ENCODE measurements around the gene CATSPER1.

The CATSPER1 gene

GRCh38 chr11:66002648-66003225 is 23.5 kb downstream of the CATSPER1 start:
- DNase-seq (ENCODE audit: low spot score) = no peak

GRCh38 chr11:66001942-66002647 is 24.2 kb downstream of the CATSPER1 start, which contains the start of the genes BANF1 and EIF1AD:
BANF1 (plus strand) TSS chr11:66002503; CDS start chr11:66003251, 748 bp downstream.
EIF1AD (minus strand) TSS chr11:66002157; CDS start chr11:66000389, 1,768 bp downstream.
- DNase-seq (ENCODE audit: low spot score) = peak; percentile 96

GRCh38 chr11:65997286-65997685 is 29.0 kb downstream of the CATSPER1 start:
- no peak for DNase-seq (ENCODE audit: low spot score)

- DNase-seq (ENCODE audit: low spot score) = no peak
Observed at GRCh38 chr11:65992056-65992455, 34.2 kb downstream of the CATSPER1 start.

- peak; percentile 97 for DNase-seq (ENCODE audit: low spot score)
Observed at GRCh38 chr11:65988791-65989592, 37.3 kb downstream of the CATSPER1 start.

- DNase-seq (ENCODE audit: low spot score) = no peak
Observed at GRCh38 chr11:65987336-65987735, 38.9 kb downstream of the CATSPER1 start.

GRCh38 chr11:65983589-65983987 is 42.7 kb downstream of the CATSPER1 start:
- DNase-seq (ENCODE audit: low spot score) = no peak

- DNase-seq (ENCODE audit: low spot score) = no peak
Observed at GRCh38 chr11:65982824-65983588, 43.3 kb downstream of the CATSPER1 start.

- no peak for DNase-seq (ENCODE audit: low spot score)
Observed at GRCh38 chr11:65981972-65982823, 44.1 kb downstream of the CATSPER1 start.

GRCh38 chr11:65981101-65981740 is 45.1 kb downstream of the CATSPER1 start:
- DNase-seq (ENCODE audit: low spot score) = no peak

GRCh38 chr11:65979261-65979759 is 47.0 kb downstream of the CATSPER1 start:
- DNase-seq (ENCODE audit: low spot score) = no peak

- DNase-seq (ENCODE audit: low spot score) = no peak
Observed at GRCh38 chr11:65978391-65979238, 47.7 kb downstream of the CATSPER1 start.

GRCh38 chr11:65977621-65978390 is 48.5 kb downstream of the CATSPER1 start:
- DNase-seq (ENCODE audit: low spot score) = no peak

GRCh38 chr11:65976216-65977176 is 49.8 kb downstream of the CATSPER1 start:
- DNase-seq (ENCODE audit: low spot score) = no peak

GRCh38 chr11:65975771-65976170 is 50.5 kb downstream of the CATSPER1 start:
- DNase-seq (ENCODE audit: low spot score) = no peak

- DNase-seq (ENCODE audit: low spot score) = no peak
Observed at GRCh38 chr11:65973439-65974110, 52.7 kb downstream of the CATSPER1 start.

- no peak for DNase-seq (ENCODE audit: low spot score)
Observed at GRCh38 chr11:65972116-65972515, 54.2 kb downstream of the CATSPER1 start.
